K562 (cell line): ENCODE measurements around the gene ASIC5. TPM values are rescaled to one million over a fixed set of nuclear protein-coding genes. Genes with fewer than 3 reads are reported as not detected.

Source experiments
- ATAC-seq: fragments of 200-7000 bp; cut with Tn5 transposase; 3 replicates; pipeline ENCODE4 v1.9.1; 2020; ENCODE audit warnings: moderate library complexity
- BruUV-seq: library from RNA; stranded (reverse); fragments of 400-500 nt; replicated peaks from 2 replicates; lab custom pipeline; 2021; lab: Mats Ljungman, UMichigan
- CTCF ChIA-PET: fragments of 300-600 bp; formaldehyde crosslinking; extraction: SDS; loops from one replicate; lab custom pipeline; 2021; ENCODE audit warnings: low intra/inter-chr PET ratio; lab: Yijun Ruan, JAX
- POLR2A ChIA-PET: fragments of 300-600, 350-650 bp; sonication (Branson Sonifier 250); formaldehyde crosslinking; extraction: SDS; loops from one replicate; lab custom pipeline; 2021; ENCODE audit warnings: antibody characterized with exemption, inconsistent platforms; lab: Yijun Ruan, JAX
- DNase-seq, 4 experiments: peaks; one replicate each; pipeline versions ENCODE4 v3.0.0 to v3.0.0-alpha.2; 2011 to 2018; ENCODE audit warnings: low spot score in 3 of 4, mixed read lengths in 3 of 4; ENCODE audit errors: extremely low read depth in 1 of 4
- FAIRE-seq: peaks from 2 replicates; lab custom pipeline; 2011; peaks lifted over from hg19 to GRCh38; lab: Jason Lieb, UNC
- H2AFZ ChIP-seq: 2 replicates; pipeline ENCODE4 v1.6.0; 2011; ENCODE audit warnings: low read depth, low read length, control low read depth, inconsistent platforms
- H3K27ac ChIP-seq: fragments of 200-600 bp; 3 replicates; pipeline ENCODE4 v1.8.0; 2011; ENCODE audit warnings: low read depth, mild to moderate bottlenecking, control low read depth, inconsistent platforms, low read length, moderate library complexity, mixed read lengths; ENCODE audit errors: extremely low read depth
- H3K27me3 ChIP-seq, 2 experiments: fragments of 300-600 bp in 1 of 2; 2 replicates in 1 of 2; 3 replicates in 1 of 2; pipeline versions ENCODE4 v1.6.0 to v1.8.0; 2011; ENCODE audit warnings: inconsistent platforms in 2 of 2, low read length in 2 of 2, mild to moderate bottlenecking in 1 of 2, mixed read lengths in 1 of 2, moderate library complexity in 1 of 2; ENCODE audit not compliant: control insufficient read depth in 2 of 2, insufficient read depth in 2 of 2
- H3K36me3 ChIP-seq: fragments of 300-600 bp; 3 replicates; pipeline ENCODE4 v1.8.0; 2011; ENCODE audit warnings: mild to moderate bottlenecking, low read length, inconsistent platforms; ENCODE audit not compliant: control insufficient read depth, insufficient read depth
- H3K4me1 ChIP-seq, 2 experiments: fragments of 200-600 bp in 1 of 2; replicated peaks in 1 of 2; 2 replicates in 1 of 2; 3 replicates in 1 of 2; pipeline versions ENCODE4 v1.5.1 to v1.8.0; 2011; ENCODE audit warnings: inconsistent platforms in 2 of 2, low read length in 2 of 2, mild to moderate bottlenecking in 1 of 2, mixed read lengths in 1 of 2, moderate library complexity in 1 of 2; ENCODE audit not compliant: control insufficient read depth in 2 of 2, insufficient read depth in 2 of 2
- H3K4me2 ChIP-seq: 2 replicates; pipeline ENCODE4 v1.6.1; 2011; ENCODE audit warnings: low read length, control low read depth, inconsistent platforms, mixed read lengths; ENCODE audit not compliant: insufficient read depth
- H3K4me3 ChIP-seq: fragments of 200-600 bp; sonication (generic), shearing (Covaris generic); 2 replicates; pipeline ENCODE4 v1.5.1; 2016; ENCODE audit warnings: control low read depth, inconsistent platforms
- H3K79me2 ChIP-seq: fragments of 200-600 bp; 3 replicates; pipeline ENCODE4 v1.8.0; 2011; ENCODE audit warnings: low read length, inconsistent platforms; ENCODE audit not compliant: control insufficient read depth, insufficient read depth
- H3K9ac ChIP-seq, 2 experiments: 2 replicates each; pipeline versions ENCODE4 v1.6.0 to v1.6.1; 2011; ENCODE audit warnings: low read depth in 2 of 2, low read length in 2 of 2, control low read depth in 1 of 2, inconsistent platforms in 1 of 2, mild to moderate bottlenecking in 1 of 2, mixed read lengths in 1 of 2; ENCODE audit not compliant: insufficient read depth in 1 of 2
- H3K9me1 ChIP-seq: one replicate; pipeline ENCODE4 v1.6.0; 2011; ENCODE audit warnings: inconsistent platforms, mild to moderate bottlenecking, low read length, moderate library complexity; ENCODE audit not compliant: control insufficient read depth, insufficient read depth
- H3K9me3 ChIP-seq: replicated peaks from 2 replicates; pipeline ENCODE4 v1.5.1; 2011; ENCODE audit warnings: low read depth, low read length, inconsistent platforms; ENCODE audit not compliant: control insufficient read depth, insufficient read depth
- H4K20me1 ChIP-seq: replicated peaks from 2 replicates; pipeline ENCODE4 v1.6.1; 2011; ENCODE audit warnings: low read length, inconsistent platforms, mixed read lengths; ENCODE audit not compliant: control insufficient read depth, insufficient read depth
- ARHGAP35 ChIP-seq: fragments of 450-650 bp; IDR thresholded peaks from 2 replicates; pipeline ENCODE4 v1.6.1; 2018; ENCODE audit not compliant: partially characterized antibody
- CEBPZ ChIP-seq: fragments of 150-350 bp; IDR thresholded peaks from 2 replicates; pipeline ENCODE4 v1.6.1; 2014; ENCODE audit warnings: low read depth, mild to moderate bottlenecking, low read length, borderline replicate concordance
- CSDE1 ChIP-seq, 2 experiments: fragments of 450-650 bp; IDR thresholded peaks; 2 replicates each; pipeline ENCODE4 v1.6.1; 2016; ENCODE audit warnings: mild to moderate bottlenecking in 1 of 2
- E2F5 ChIP-seq: sonication (generic); formaldehyde crosslinking; IDR thresholded peaks from 2 replicates; pipeline ENCODE4 v1.8.0; 2022; ENCODE audit warnings: mild to moderate bottlenecking, missing genetic modification reagents
- HNRNPL ChIP-seq: fragments of 200-400 bp; formaldehyde crosslinking; IDR thresholded peaks from 2 replicates; pipeline ENCODE4 v1.6.1; 2017; ENCODE audit warnings: low read depth, mild to moderate bottlenecking, low read length
- MCM7 ChIP-seq, 2 experiments: fragments of 450-650 bp; IDR thresholded peaks; 2 replicates each; pipeline ENCODE4 v1.6.1; 2016 to 2018
- XRCC5 ChIP-seq: fragments of 200-400 bp; formaldehyde crosslinking; IDR thresholded peaks from 2 replicates; pipeline ENCODE4 v1.6.1; 2017; ENCODE audit warnings: low read depth, mild to moderate bottlenecking, low read length
- ZFP30 ChIP-seq: fragments of 250-450 bp; sonication (Bioruptor Pico); IDR thresholded peaks from 2 replicates; pipeline ENCODE4 v1.8.0; 2022; ENCODE audit warnings: moderate library complexity, mild to moderate bottlenecking, inconsistent platforms, borderline replicate concordance
- ZNF780A ChIP-seq: fragments of 250-450 bp; sonication (Bioruptor Pico); IDR thresholded peaks from 2 replicates; pipeline ENCODE4 v1.5.0; 2021; ENCODE audit warnings: mild to moderate bottlenecking
- WGBS: fragments of 100-300 bp; shearing (Covaris generic); methylation state at CpG from one replicate; pipeline ENCODE4 v1.1.6; 2016; ENCODE audit warnings: low coverage, mixed read lengths; ENCODE audit not compliant: insufficient coverage; ENCODE audit errors: missing lambda C conversion rate; 5-methylcytosine and 5-hydroxymethylcytosine counted together
- in situ Hi-C: fragments of 300-500 bp; cut with MboI; formaldehyde crosslinking; loops from 4 replicates; pipeline ENCODE4 v1.15.0; 2018; ENCODE audit warnings: inconsistent platforms, mixed read lengths
- intact Hi-C: fragments of 100-400 bp; cut with micrococcal nuclease; formaldehyde crosslinking; loops from 2 replicates; pipeline ENCODE4 v1.14.2; 2022
- polyA plus RNA-seq, 8 experiments: library from polyadenylated mRNA; depleted of rRNA in 4 of 8; stranded (reverse) in 5 of 8; unstranded in 3 of 8; fragments of >200 nt; fragmentation: Nextera tagmentation in 2 of 8; fragmentation: Illumina TruSeq in 1 of 8; extraction: Ambion mirVana in 2 of 8; extraction: Trizol in 1 of 8; gene quantifications; 2 replicates each; pipeline versions ENCODE4 v1.2.1 to v1.2.3, GENCODE V29; 2011 to 2014; ENCODE audit warnings: inconsistent platforms in 1 of 8, missing spikeins in 1 of 8
- total RNA-seq, 7 experiments: library from RNA; depleted of rRNA in 6 of 7; stranded (reverse); fragments of >200 nt in 6 of 7; fragmentation: Illumina TruSeq in 2 of 7; extraction: Trizol in 2 of 7; gene quantifications; 2 replicates each; pipeline versions ENCODE4 v1.2.1 to v1.2.3, GENCODE V29; 2011 to 2021; ENCODE audit warnings: low replicate concordance in 1 of 7

Gene ASIC5
- total and polyA plus RNA-seq, 9 of the 15 experiments (the other 6 are each of a cell fraction or from before 2014, with no cell fraction given) = not detected

GRCh38 chr4:155854582-155855226 is 11.4 kb downstream of the ASIC5 start:
- FAIRE-seq (no peak), DNase-seq (no peak), ATAC-seq (no peak)
- H3K9ac ChIP-seq = no peak overlapping the region
- no peaks in the 10 kb centered on the region for H3K27me3 ChIP-seq
- BruUV-seq = no TSS peak
- CTCF ChIA-PET = no interaction called here
- H3K4me3 ChIP-seq = no peak overlapping the region
- H3K36me3 ChIP-seq = no peaks in the 10 kb centered on the region
- no peaks in the 10 kb centered on the region for H3K4me1 ChIP-seq
- H3K9me1 ChIP-seq = no peaks in the 10 kb centered on the region
- TF ChIP-seq ZFP30 (CRISPR knock-in tag) (no peak), CSDE1 (IDR thresholded peaks at IDR 0.05) (no peak), E2F5 (CRISPR knock-in tag) (no peak), XRCC5 (no peak), ZNF780A (no peak), ARHGAP35 (no peak), HNRNPL (no peak), MCM7 (IDR thresholded peaks at IDR 0.05) (no peak), CEBPZ (no peak)
- no peak overlapping the region for H3K27ac ChIP-seq
- intact Hi-C loops = no loop called here
- no peak overlapping the region for H2AFZ ChIP-seq
- no peaks in the 10 kb centered on the region; the same call in 1 of the 2 replicates for H3K9me3 ChIP-seq
- in situ Hi-C loops = no loop called here
- H4K20me1 ChIP-seq = no peaks in the 10 kb centered on the region
- POLR2A ChIA-PET = no interaction called here
- no peaks in the 10 kb centered on the region for H3K79me2 ChIP-seq
- no peak overlapping the region for H3K4me2 ChIP-seq
- WGBS = 0% methylated on average over 6 of the region's 6 CpGs
